ENCODE data around the gene SERGEF. TPM values are rescaled to one million over a fixed set of nuclear protein-coding genes. Genes with fewer than 3 reads are reported as not detected.

Gene SERGEF
- total and polyA plus RNA-seq, 2 of the 4 experiments (the other 2 are of a cell fraction), result 12.2 to 18.1 TPM

DNA sequence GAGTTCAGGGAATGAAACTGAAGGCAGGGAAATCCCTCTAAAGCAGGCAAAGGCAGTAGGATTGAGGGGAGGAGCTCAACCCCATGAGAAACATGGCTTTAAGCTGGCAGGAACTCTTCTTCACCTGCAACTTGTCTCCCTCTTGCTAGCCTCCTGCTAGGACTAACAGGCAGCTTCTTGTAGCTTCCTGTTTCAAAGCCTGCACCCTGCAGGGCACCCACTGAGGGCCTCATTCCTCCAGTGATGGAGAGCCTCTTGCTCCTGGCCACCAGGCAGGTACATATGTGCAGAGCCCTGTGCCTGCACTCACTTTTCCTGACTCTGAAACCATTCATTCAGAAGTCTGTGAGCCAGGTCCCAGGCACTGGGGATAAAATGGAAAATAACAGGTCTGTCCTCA is 137.0 kb downstream of the SERGEF start:
- Histone ChIP-seq H2AK9ac (replicated peaks; ENCODE audit: low read depth, low read length, poor library complexity) (no peak overlapping the region), H2AFZ (replicated peaks; ENCODE audit: low read length, poor library complexity) (no peak overlapping the region), H2BK120ac (ENCODE audit: low read depth, low read length) (no peak overlapping the region), H3K79me1 (ENCODE audit: low read depth in 1 of 2, low read length in 2 of 2) (no peaks in the 10 kb centered on the region), H3K4me1 (ENCODE audit: control insufficient read depth, insufficient read depth, low read length) (no peaks in the 10 kb centered on the region), H2BK20ac (ENCODE audit: low read depth, low read length) (no peak overlapping the region), H4K5ac (ENCODE audit: low read depth, low read length) (no peak overlapping the region), H2BK15ac (ENCODE audit: low read depth, low read length) (no peak overlapping the region), H3K23ac (ENCODE audit: low read depth, low read length) (no peak overlapping the region), H3K4ac (ENCODE audit: low read depth, low read length) (no peak overlapping the region), H3K56ac (ENCODE audit: extremely low read depth, insufficient read depth, low read length) (no peak overlapping the region), H3K9ac (ENCODE audit: low read depth, low read length) (no peak overlapping the region), H3K27me3 (ENCODE audit: control insufficient read depth, insufficient read depth, low read length) (no peaks in the 10 kb centered on the region), H3K9me1 (ENCODE audit: insufficient read depth, low read length) (peaks cover 8% of the 10 kb centered on the region; the same call in 1 of the 2 replicates), H4K8ac (ENCODE audit: low read depth in 2 of 2, low read length in 2 of 2) (no peak overlapping the region), H2AK5ac (ENCODE audit: low read depth, low read length) (no peak overlapping the region), H3K4me3 (ENCODE audit: insufficient read depth, low read depth, low read length) (no peak overlapping the region), H3K14ac (replicated peaks; ENCODE audit: low read depth, low read length) (no peak overlapping the region), H3K4me2 (ENCODE audit: low read depth, low read length) (no peak overlapping the region), H3K27ac (ENCODE audit: insufficient read depth, low read length) (no peak overlapping the region), H2BK5ac (ENCODE audit: low read depth, low read length, poor library complexity, severe bottlenecking) (no peak overlapping the region), H4K20me1 (ENCODE audit: insufficient read depth, low read length) (no peaks in the 10 kb centered on the region), H3K9me3 (ENCODE audit: control insufficient read depth, insufficient read depth, low read length) (no peaks in the 10 kb centered on the region), H3K36me3 (ENCODE audit: control insufficient read depth, insufficient read depth, low read length) (no peaks in the 10 kb centered on the region; the same call in 1 of the 2 replicates), H3K18ac (ENCODE audit: low read depth, low read length) (no peak overlapping the region), H4K91ac (ENCODE audit: insufficient read depth, low read depth, low read length) (no peak overlapping the region)
- no TSS peak for BruUV-seq (replicated peaks)
- dilution Hi-C loops (cut with HindIII; ENCODE audit: low sequenced_read_pairs, unreplicated experiment) (no loop called here), intact Hi-C loops (cut with micrococcal nuclease) (no loop called here), in situ Hi-C loops (cut with MboI; ENCODE audit: low sequenced_read_pairs) (no loop called here)
- ChIA-PET POLR2A (ENCODE audit: unreplicated experiment) (no interaction called here), CTCF (no interaction called here)
- DNase-seq (no peak), ATAC-seq (ENCODE audit: low read depth) (no peak)
- TF ChIP-seq CHD1 (IDR thresholded peaks at IDR 0.05; ENCODE audit: low read depth, low read length) (no peak), MAFK (IDR thresholded peaks at IDR 0.05; ENCODE audit: low read depth, low read length) (no peak), SMC3 (IDR thresholded peaks at IDR 0.05; ENCODE audit: low read depth, low read length) (no peak), RAD21 (IDR thresholded peaks at IDR 0.05; ENCODE audit: low read length) (no peak), RCOR1 (IDR thresholded peaks at IDR 0.05; ENCODE audit: insufficient replicate concordance, low read length) (no peak), MAZ (IDR thresholded peaks at IDR 0.05; ENCODE audit: borderline replicate concordance, low read depth, low read length) (no peak), CEBPB (IDR thresholded peaks at IDR 0.05; ENCODE audit: low read depth, low read length) (no peak), BHLHE40 (IDR thresholded peaks at IDR 0.05; ENCODE audit: low read depth, low read length) (no peak), FOS (IDR thresholded peaks at IDR 0.05; ENCODE audit: low read depth, low read length) (no peak), RFX5 (IDR thresholded peaks at IDR 0.05; ENCODE audit: low read depth, low read length) (no peak), POLR2A (IDR thresholded peaks at IDR 0.05; ENCODE audit: low read depth, low read length) (no peak), NFE2L2 (IDR thresholded peaks at IDR 0.05; ENCODE audit: low read depth, low read length) (no peak), MXI1 (IDR thresholded peaks at IDR 0.05; ENCODE audit: borderline replicate concordance, low read depth, low read length) (no peak)
- TF ChIP-seq, protein P1, sequence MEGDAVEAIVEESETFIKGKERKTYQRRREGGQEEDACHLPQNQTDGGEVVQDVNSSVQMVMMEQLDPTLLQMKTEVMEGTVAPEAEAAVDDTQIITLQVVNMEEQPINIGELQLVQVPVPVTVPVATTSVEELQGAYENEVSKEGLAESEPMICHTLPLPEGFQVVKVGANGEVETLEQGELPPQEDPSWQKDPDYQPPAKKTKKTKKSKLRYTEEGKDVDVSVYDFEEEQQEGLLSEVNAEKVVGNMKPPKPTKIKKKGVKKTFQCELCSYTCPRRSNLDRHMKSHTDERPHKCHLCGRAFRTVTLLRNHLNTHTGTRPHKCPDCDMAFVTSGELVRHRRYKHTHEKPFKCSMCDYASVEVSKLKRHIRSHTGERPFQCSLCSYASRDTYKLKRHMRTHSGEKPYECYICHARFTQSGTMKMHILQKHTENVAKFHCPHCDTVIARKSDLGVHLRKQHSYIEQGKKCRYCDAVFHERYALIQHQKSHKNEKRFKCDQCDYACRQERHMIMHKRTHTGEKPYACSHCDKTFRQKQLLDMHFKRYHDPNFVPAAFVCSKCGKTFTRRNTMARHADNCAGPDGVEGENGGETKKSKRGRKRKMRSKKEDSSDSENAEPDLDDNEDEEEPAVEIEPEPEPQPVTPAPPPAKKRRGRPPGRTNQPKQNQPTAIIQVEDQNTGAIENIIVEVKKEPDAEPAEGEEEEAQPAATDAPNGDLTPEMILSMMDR (conservative IDR thresholded peaks at IDR 0.05; ENCODE audit: low read depth, low read length), result no peak
- TF ChIP-seq, protein P2, sequence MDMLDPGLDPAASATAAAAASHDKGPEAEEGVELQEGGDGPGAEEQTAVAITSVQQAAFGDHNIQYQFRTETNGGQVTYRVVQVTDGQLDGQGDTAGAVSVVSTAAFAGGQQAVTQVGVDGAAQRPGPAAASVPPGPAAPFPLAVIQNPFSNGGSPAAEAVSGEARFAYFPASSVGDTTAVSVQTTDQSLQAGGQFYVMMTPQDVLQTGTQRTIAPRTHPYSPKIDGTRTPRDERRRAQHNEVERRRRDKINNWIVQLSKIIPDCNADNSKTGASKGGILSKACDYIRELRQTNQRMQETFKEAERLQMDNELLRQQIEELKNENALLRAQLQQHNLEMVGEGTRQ (IDR thresholded peaks at IDR 0.05; ENCODE audit: low read depth, low read length), result no peak
- TF ChIP-seq, protein P3, sequence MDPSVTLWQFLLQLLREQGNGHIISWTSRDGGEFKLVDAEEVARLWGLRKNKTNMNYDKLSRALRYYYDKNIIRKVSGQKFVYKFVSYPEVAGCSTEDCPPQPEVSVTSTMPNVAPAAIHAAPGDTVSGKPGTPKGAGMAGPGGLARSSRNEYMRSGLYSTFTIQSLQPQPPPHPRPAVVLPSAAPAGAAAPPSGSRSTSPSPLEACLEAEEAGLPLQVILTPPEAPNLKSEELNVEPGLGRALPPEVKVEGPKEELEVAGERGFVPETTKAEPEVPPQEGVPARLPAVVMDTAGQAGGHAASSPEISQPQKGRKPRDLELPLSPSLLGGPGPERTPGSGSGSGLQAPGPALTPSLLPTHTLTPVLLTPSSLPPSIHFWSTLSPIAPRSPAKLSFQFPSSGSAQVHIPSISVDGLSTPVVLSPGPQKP (IDR thresholded peaks at IDR 0.05; ENCODE audit: borderline replicate concordance, low read depth, low read length), result no peak

Measured in IMR-90 (cell line).